Mammary microvascular endothelial cell (primary cell): ENCODE measurements around the gene FAM200C. TPM values are rescaled to one million over a fixed set of nuclear protein-coding genes. Genes with fewer than 3 reads are reported as not detected.

ENCODE experiments used
- total RNA-seq: library from RNA; depleted of rRNA; stranded (reverse); fragments of >200 nt; gene quantifications from 2 replicates; pipeline ENCODE4 v1.2.3, GENCODE V29; 2015

Gene FAM200C
- total RNA-seq: 2.3 and 4.3 TPM in 2 replicates

GRCh38 chr5:160399402-160400353 is at the start of gene FAM200C:
Gene FAM200C (minus strand): TSS chr5:160400054. CDS start chr5:160395490, 4,564 bp downstream.

GRCh38 chr5:160421625-160422258 is 21.9 kb upstream of the FAM200C start, which contains the start of gene PTTG1:
Gene PTTG1 (plus strand): TSS chr5:160421855. CDS start chr5:160422313, 458 bp downstream.

GRCh38 chr5:160418561-160419457 is 19.0 kb upstream of the FAM200C start, which contains the start of gene SLU7:
Gene SLU7 (minus strand): TSS chr5:160419081. CDS start chr5:160415294, 3,787 bp downstream.

GRCh38 chr5:160369990-160370712 is 29.7 kb downstream of the FAM200C start, which contains the start of gene C1QTNF2:
Gene C1QTNF2 (minus strand): TSS chr5:160370626. CDS start chr5:160355011, 15,615 bp downstream.

Other genes starting within 250 kb of the FAM200C start
- not detected in 2 replicates for gene FABP6, start 170.5 kb downstream of the FAM200C start, total RNA-seq
- 4.9 and 5.6 TPM in 2 replicates for gene CCNJL, start 87.5 kb downstream of the FAM200C start, total RNA-seq
- gene C1QTNF2, start 29.4 kb downstream of the FAM200C start, total RNA-seq: 0.07 and 0.20 TPM in 2 replicates
- 34.7 and 41.4 TPM in 2 replicates for gene SLU7, start 19.0 kb upstream of the FAM200C start, total RNA-seq
- 204 and 249 TPM in 2 replicates for gene PTTG1, start 21.8 kb upstream of the FAM200C start, total RNA-seq